ENCODE results near the gene TENT5A.

Gene TENT5A

GRCh38 chr6:81792826-81793225, 40.3 kb upstream of the TENT5A start:
- TF ChIP-seq CTCF (conservative IDR thresholded peaks at IDR 0.05): no peak
- H3K27ac ChIP-seq: no peak overlapping the region

DNA sequence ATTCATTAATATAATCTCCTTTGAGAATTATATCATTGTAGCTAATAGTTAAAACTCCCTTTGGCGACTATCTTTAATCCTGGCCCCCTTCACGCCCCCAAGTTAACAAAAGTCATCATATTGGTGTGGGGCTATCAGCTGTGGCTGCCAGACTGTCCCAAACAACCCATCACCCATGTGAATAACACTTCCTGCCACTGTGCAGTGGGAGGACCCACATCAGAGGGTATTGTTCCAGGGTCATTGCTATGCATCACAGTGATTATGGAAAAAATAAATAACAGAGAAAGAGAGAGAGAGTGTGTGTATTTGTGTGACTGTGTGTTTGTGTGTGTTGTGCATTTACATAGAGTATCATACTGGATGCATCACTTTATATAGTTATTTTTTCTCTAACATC, 39.3 kb upstream of the TENT5A start:
- no peak overlapping the region for H3K27ac ChIP-seq
- TF ChIP-seq CTCF (conservative IDR thresholded peaks at IDR 0.05): no peak

DNA sequence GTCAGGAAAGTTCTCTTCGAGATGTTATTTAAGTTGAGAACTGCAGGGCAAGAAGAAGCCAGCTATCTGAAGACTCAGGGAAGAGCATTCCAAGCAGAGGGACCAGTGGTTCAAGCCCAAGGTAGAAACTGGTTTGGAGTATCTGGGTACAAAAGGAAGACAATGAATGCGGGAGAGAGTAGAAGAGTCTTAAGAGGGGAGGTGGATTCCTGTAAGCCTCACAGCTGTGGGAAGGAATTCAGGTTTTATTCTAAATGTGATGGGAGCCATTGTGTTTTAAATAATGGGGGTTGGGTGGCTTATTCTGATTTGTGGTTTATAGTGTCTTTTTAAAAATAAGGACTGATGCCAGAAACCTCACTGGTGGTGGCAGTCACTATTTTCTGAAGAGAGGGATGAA, 37.6 kb upstream of the TENT5A start:
- TF ChIP-seq CTCF (conservative IDR thresholded peaks at IDR 0.05): no peak
- no peak overlapping the region for H3K27ac ChIP-seq

- H3K27ac ChIP-seq: no peak overlapping the region
- TF ChIP-seq CTCF (conservative IDR thresholded peaks at IDR 0.05): no peak
Observed at GRCh38 chr6:81789291-81789690, 36.8 kb upstream of the TENT5A start.

GRCh38 chr6:81788748-81789147, 36.3 kb upstream of the TENT5A start:
- no peak overlapping the region for H3K27ac ChIP-seq
- no peak for TF ChIP-seq CTCF (conservative IDR thresholded peaks at IDR 0.05)

DNA sequence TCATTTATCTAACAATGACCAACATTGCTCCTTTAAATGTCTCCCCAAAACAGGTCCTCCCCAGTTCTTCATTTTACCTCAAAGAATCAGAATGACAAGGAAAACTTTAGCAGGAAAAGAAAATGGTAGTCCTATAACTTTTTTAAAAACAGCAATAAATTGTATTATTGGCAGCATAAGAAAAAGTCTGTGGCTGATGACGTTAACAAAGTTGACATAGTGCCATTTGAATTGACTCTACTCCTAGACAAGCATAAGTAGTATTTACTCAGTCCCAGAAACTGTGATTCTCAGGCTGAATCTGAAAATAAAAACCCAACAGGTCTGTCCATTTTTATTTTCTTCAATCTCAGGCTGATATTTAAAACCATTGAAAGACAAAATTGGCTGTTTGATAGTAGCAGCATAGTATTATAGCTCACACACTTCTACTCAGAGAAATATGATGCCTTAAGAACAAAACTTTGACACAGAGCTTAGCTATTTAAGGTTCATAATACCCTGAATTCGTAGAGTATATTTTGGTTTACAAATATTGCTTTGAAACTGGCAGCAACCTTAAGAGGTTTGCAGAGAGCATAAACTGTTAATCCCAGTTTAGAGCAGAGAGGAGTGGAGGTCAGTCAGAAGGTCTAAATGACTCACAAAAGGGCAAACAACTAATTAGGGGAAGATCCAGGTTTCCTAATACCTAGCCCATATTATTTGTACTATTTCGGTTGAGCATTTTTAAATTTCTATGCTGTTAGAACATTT, 35.0 kb upstream of the TENT5A start:
- TF ChIP-seq CTCF (conservative IDR thresholded peaks at IDR 0.05): no peak
- H3K27ac ChIP-seq: no peak overlapping the region

DNA sequence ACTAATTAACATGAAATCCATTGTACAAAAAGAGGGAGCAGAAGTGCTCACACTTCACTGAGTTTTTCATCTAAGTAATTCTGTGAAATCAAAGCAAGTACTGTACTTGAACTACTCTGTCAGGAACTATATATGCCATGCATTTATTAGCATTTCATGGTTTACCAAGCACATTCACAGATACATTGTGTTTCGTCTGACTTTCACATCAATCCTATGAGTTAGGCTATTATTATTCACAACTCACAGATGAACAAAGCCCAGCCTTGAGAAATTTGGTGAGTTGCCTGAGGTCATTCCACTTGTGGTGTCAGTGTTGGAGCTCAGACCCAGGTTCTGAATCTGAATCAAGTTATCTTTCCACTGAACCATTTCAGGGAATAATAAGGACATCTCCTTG, 33.7 kb upstream of the TENT5A start:
- H3K27ac ChIP-seq: no peak overlapping the region; the same call in 1 of the 2 replicates
- no peak for TF ChIP-seq CTCF (conservative IDR thresholded peaks at IDR 0.05)

Measured in VCaP (cell line).